Peyer's patch (tissue), 4 donors: Measurements from ENCODE around the gene AKAP6. TPM values are rescaled to one million over a fixed set of nuclear protein-coding genes. Genes with fewer than 3 reads are reported as not detected.

Source experiments
- DNase-seq, 3 donors: peaks; one replicate each; pipeline ENCODE4 v3.0.0-alpha.2; 2017 to 2019
- H3K27ac ChIP-seq, 4 donors: fragments of 200-600 bp; sonication (generic); one replicate each; pipeline ENCODE4 v1.5.1; 2016 to 2019
- H3K27me3 ChIP-seq, 2 donors: fragments of 200-600 bp; sonication (generic); one replicate each; pipeline ENCODE4 v1.5.1; 2019
- H3K36me3 ChIP-seq, 3 donors: fragments of 200-600 bp; sonication (generic); one replicate each; pipeline ENCODE4 v1.5.1; 2016 to 2019
- H3K4me1 ChIP-seq, 4 donors: fragments of 200-600 bp; sonication (generic); one replicate each; pipeline ENCODE4 v1.5.1; 2016 to 2019
- H3K4me3 ChIP-seq, 4 donors: fragments of 200-600 bp; sonication (generic); 1 replicate in 3 of 4; 2 replicates in 1 of 4; pipeline ENCODE4 v1.5.1; 2016 to 2019; ENCODE audit warnings: mild to moderate bottlenecking in 1 of 4
- H3K9me3 ChIP-seq, 4 donors: fragments of 200-600 bp; sonication (generic); one replicate each; pipeline ENCODE4 v1.5.1; 2016 to 2019; ENCODE audit warnings: mild to moderate bottlenecking in 1 of 4
- CTCF ChIP-seq, 6 experiments: fragments of 450-650 bp in 4 of 6; fragments of 200-600 bp in 2 of 6; sonication (generic) in 1 of 6; IDR thresholded peaks; one replicate each; pipeline ENCODE4 v1.5.1; 2017 to 2019; ENCODE audit warnings: antibody characterized with exemption in 6 of 6, mild to moderate bottlenecking in 3 of 6, moderate library complexity in 1 of 6
- POLR2A ChIP-seq, 2 donors: fragments of 450-650 bp; IDR thresholded peaks; one replicate each; pipeline ENCODE4 v1.5.1; 2017; ENCODE audit warnings: antibody characterized with exemption in 2 of 2, mild to moderate bottlenecking in 2 of 2, moderate library complexity in 2 of 2
- total RNA-seq, 4 donors: library from RNA; depleted of rRNA; stranded (reverse); fragments of >200 nt; gene quantifications; one replicate each; pipeline ENCODE4 v1.1.0, GENCODE V29; 2016

The AKAP6 gene, protein sequence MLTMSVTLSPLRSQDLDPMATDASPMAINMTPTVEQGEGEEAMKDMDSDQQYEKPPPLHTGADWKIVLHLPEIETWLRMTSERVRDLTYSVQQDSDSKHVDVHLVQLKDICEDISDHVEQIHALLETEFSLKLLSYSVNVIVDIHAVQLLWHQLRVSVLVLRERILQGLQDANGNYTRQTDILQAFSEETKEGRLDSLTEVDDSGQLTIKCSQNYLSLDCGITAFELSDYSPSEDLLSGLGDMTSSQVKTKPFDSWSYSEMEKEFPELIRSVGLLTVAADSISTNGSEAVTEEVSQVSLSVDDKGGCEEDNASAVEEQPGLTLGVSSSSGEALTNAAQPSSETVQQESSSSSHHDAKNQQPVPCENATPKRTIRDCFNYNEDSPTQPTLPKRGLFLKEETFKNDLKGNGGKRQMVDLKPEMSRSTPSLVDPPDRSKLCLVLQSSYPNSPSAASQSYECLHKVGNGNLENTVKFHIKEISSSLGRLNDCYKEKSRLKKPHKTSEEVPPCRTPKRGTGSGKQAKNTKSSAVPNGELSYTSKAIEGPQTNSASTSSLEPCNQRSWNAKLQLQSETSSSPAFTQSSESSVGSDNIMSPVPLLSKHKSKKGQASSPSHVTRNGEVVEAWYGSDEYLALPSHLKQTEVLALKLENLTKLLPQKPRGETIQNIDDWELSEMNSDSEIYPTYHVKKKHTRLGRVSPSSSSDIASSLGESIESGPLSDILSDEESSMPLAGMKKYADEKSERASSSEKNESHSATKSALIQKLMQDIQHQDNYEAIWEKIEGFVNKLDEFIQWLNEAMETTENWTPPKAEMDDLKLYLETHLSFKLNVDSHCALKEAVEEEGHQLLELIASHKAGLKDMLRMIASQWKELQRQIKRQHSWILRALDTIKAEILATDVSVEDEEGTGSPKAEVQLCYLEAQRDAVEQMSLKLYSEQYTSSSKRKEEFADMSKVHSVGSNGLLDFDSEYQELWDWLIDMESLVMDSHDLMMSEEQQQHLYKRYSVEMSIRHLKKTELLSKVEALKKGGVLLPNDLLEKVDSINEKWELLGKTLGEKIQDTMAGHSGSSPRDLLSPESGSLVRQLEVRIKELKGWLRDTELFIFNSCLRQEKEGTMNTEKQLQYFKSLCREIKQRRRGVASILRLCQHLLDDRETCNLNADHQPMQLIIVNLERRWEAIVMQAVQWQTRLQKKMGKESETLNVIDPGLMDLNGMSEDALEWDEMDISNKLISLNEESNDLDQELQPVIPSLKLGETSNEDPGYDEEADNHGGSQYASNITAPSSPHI (N-terminal part only)
- 10 to 100 TPM in 3 of 4 donors, 1 to 10 TPM in 1; 7.6 to 21.5 (median 12.2) TPM for total RNA-seq

- TF ChIP-seq POLR2A (IDR thresholded peaks at IDR 0.05) (no peak), CTCF (IDR thresholded peaks at IDR 0.05) (no peak)
- DNase-seq: no peak
- Histone ChIP-seq H3K27ac (no peak within 1 kb of the TSS), H3K27me3 (no peaks in the 10 kb centered on the region), H3K4me1 (no peaks in the 10 kb centered on the region), H3K4me3 (no peak within 1 kb of the TSS), H3K36me3 (no peaks in the 10 kb centered on the region), H3K9me3 (no peaks in the 10 kb centered on the region)
Observed at GRCh38 chr14:32329146-32329545, at the start of gene AKAP6. TSS of gene AKAP6 (plus strand) at chr14:32329298. CDS start at chr14:32433494, 104,196 bp downstream.

DNA sequence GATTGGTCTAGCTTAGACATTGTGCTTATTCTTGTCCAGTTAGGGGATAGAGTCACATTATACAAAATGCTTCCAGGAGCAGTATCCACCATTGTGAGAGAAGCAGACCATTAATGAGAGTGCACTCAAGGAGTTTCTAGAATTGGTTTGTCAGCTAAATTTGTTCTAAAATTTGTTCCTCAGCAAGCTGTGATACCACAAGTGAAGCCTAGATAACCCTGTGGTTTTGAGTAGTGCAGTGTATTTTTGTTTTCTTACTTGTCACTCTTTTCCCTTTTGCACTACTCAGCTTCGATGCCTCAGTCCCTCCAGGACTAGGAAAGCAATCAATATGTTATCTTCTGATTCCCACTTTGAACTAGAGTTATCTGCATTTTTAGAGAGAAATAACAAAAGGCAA, 42.5 kb upstream of the AKAP6 start:
- no peaks in the 10 kb centered on the region for H3K36me3 ChIP-seq
- H3K4me3 ChIP-seq: no peak overlapping the region
- H3K9me3 ChIP-seq: no peaks in the 10 kb centered on the region
- H3K27ac ChIP-seq: no peak overlapping the region
- DNase-seq: no peak
- no peaks in the 10 kb centered on the region for H3K27me3 ChIP-seq
- no peak for TF ChIP-seq CTCF (IDR thresholded peaks at IDR 0.05)
- no peak for TF ChIP-seq POLR2A (IDR thresholded peaks at IDR 0.05)
- H3K4me1 ChIP-seq: no peaks in the 10 kb centered on the region

- Histone ChIP-seq H3K27me3 (no peaks in the 10 kb centered on the region), H3K27ac (no peak overlapping the region), H3K4me3 (no peak overlapping the region), H3K36me3 (no peaks in the 10 kb centered on the region), H3K4me1 (no peaks in the 10 kb centered on the region), H3K9me3 (no peaks in the 10 kb centered on the region)
- DNase-seq: no peak
- TF ChIP-seq POLR2A (IDR thresholded peaks at IDR 0.05): no peak
- no peak for TF ChIP-seq CTCF (IDR thresholded peaks at IDR 0.05)
Observed at GRCh38 chr14:32296366-32296765, 32.7 kb upstream of the AKAP6 start.

DNA sequence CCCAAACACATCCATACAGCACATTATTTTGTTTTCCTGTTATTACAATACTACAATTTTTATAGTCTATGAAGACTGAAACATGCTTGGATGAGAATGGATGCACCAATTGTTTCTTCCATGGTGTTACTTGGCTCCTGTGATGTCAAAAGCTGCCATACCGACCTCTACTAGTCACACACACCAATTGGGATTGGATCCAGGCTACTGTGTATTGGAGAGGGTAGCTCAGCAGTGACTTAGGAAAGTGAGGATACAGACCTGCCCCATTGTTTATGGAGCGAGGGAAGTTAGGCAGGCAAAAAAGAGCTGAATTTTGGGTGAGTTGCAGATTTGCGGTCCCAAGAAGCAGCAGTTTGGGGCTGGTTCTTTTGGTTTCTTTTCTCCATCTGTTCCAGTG, 30.8 kb upstream of the AKAP6 start:
- no peak overlapping the region for H3K27ac ChIP-seq
- no peak overlapping the region for H3K4me3 ChIP-seq
- no peak for DNase-seq
- TF ChIP-seq POLR2A (IDR thresholded peaks at IDR 0.05): no peak
- no peak for TF ChIP-seq CTCF (IDR thresholded peaks at IDR 0.05)
- H3K27me3 ChIP-seq: no peaks in the 10 kb centered on the region
- no peaks in the 10 kb centered on the region for H3K36me3 ChIP-seq
- H3K9me3 ChIP-seq: no peaks in the 10 kb centered on the region
- no peaks in the 10 kb centered on the region for H3K4me1 ChIP-seq

GRCh38 chr14:32300136-32300535, 29.0 kb upstream of the AKAP6 start:
- Histone ChIP-seq H3K4me3 (no peak overlapping the region), H3K27me3 (no peaks in the 10 kb centered on the region), H3K9me3 (no peaks in the 10 kb centered on the region), H3K4me1 (no peaks in the 10 kb centered on the region), H3K27ac (no peak overlapping the region), H3K36me3 (no peaks in the 10 kb centered on the region)
- DNase-seq: no peak
- TF ChIP-seq CTCF (IDR thresholded peaks at IDR 0.05): no peak
- TF ChIP-seq POLR2A (IDR thresholded peaks at IDR 0.05): no peak
